MCF 10A (cell line): ENCODE data around the gene EGR4. TPM values are rescaled to one million over a fixed set of nuclear protein-coding genes. Genes with fewer than 3 reads are reported as not detected.

Experiments used
- BruUV-seq: library from RNA; stranded (reverse); fragments of 400-500 nt; replicated peaks from 2 replicates; lab custom pipeline; 2021; lab: Mats Ljungman, UMichigan
- CTCF ChIA-PET: fragments of 300-600 bp; sonication (Branson Sonifier 250); formaldehyde crosslinking; extraction: SDS; loops from one replicate; lab custom pipeline; 2021; ENCODE audit warnings: antibody characterized with exemption, inconsistent platforms; lab: Yijun Ruan, JAX
- POLR2A ChIA-PET: fragments of 300-600, 350-650 bp; sonication (Branson Sonifier 250); formaldehyde crosslinking; extraction: SDS; loops from one replicate; lab custom pipeline; 2020; ENCODE audit warnings: antibody characterized with exemption, inconsistent platforms; lab: Yijun Ruan, JAX
- DNase-seq: peaks from one replicate; pipeline ENCODE4 v3.0.0-alpha.2; 2018; ENCODE audit not compliant: unreplicated experiment
- H3K27ac Mint-ChIP-seq: one replicate; pipeline ENCODE4 v1.8.0; 2022; ENCODE audit warnings: mild to moderate bottlenecking, low read depth, mixed read lengths; ENCODE audit not compliant: unreplicated experiment
- H3K27me3 Mint-ChIP-seq: one replicate; pipeline ENCODE4 v1.8.0; 2022; ENCODE audit warnings: mixed read lengths; ENCODE audit not compliant: insufficient read depth, unreplicated experiment
- H3K36me3 Mint-ChIP-seq: one replicate; pipeline ENCODE4 v1.8.0; 2022; ENCODE audit warnings: mild to moderate bottlenecking, moderate library complexity, mixed read lengths; ENCODE audit not compliant: insufficient read depth, unreplicated experiment
- H3K4me1 Mint-ChIP-seq: one replicate; pipeline ENCODE4 v1.8.0; 2022; ENCODE audit warnings: mixed read lengths; ENCODE audit not compliant: insufficient read depth, unreplicated experiment
- H3K4me3 Mint-ChIP-seq: one replicate; pipeline ENCODE4 v1.8.0; 2022; ENCODE audit warnings: mild to moderate bottlenecking, moderate library complexity, mixed read lengths; ENCODE audit not compliant: unreplicated experiment
- H3K9me3 Mint-ChIP-seq: one replicate; pipeline ENCODE4 v1.8.0; 2022; ENCODE audit warnings: mixed read lengths; ENCODE audit not compliant: unreplicated experiment
- intact Hi-C: fragments of 100-400 bp; cut with micrococcal nuclease; formaldehyde crosslinking; loops from 2 replicates; pipeline ENCODE4 v1.14.1; 2022
- total RNA-seq: library from RNA; stranded (reverse); gene quantifications from 2 replicates; pipeline ENCODE4 v1.2.3, GENCODE V29; 2022
- TF ChIP-seq, protein P1 (sequence below): fragments of 200-600 bp; IDR thresholded peaks from one replicate; pipeline ENCODE4 v1.8.0; 2022; ENCODE audit warnings: antibody characterized with exemption, mild to moderate bottlenecking; ENCODE audit not compliant: unreplicated experiment

Gene EGR4
- total RNA-seq, 1 experiment from 2014 or later, result 0.37 TPM

DNA sequence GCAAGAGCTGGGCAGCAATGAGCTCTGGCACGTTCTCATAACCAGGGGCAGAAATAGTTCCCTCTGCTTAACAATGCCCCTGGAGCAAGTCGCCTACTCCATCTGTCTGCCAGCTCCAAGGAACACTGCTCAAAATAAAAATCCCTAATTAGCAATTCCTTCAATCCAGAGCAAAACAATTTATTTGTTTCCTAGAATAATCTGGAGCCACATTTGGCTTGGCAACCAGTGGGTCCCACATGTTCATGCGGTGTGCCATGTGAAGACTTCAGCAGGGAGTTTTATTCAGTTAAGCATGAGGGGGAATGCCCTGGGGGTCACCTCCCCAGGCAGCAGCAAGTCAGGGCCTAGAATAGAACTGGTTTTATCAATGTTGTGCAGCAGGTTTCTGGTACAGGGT lies 7.6 kb upstream of the EGR4 start:
- no TSS peak for BruUV-seq
- intact Hi-C loops, result no loop called here
- Mint-ChIP-seq H3K9me3 (no peaks in the 10 kb centered on the region), H3K27ac (no peak overlapping the region), H3K4me1 (peaks cover 19% of the 10 kb centered on the region), H3K4me3 (no peak overlapping the region), H3K27me3 (peaks cover 35% of the 10 kb centered on the region), H3K36me3 (no peaks in the 10 kb centered on the region)
- TF ChIP-seq, protein P1, sequence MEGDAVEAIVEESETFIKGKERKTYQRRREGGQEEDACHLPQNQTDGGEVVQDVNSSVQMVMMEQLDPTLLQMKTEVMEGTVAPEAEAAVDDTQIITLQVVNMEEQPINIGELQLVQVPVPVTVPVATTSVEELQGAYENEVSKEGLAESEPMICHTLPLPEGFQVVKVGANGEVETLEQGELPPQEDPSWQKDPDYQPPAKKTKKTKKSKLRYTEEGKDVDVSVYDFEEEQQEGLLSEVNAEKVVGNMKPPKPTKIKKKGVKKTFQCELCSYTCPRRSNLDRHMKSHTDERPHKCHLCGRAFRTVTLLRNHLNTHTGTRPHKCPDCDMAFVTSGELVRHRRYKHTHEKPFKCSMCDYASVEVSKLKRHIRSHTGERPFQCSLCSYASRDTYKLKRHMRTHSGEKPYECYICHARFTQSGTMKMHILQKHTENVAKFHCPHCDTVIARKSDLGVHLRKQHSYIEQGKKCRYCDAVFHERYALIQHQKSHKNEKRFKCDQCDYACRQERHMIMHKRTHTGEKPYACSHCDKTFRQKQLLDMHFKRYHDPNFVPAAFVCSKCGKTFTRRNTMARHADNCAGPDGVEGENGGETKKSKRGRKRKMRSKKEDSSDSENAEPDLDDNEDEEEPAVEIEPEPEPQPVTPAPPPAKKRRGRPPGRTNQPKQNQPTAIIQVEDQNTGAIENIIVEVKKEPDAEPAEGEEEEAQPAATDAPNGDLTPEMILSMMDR, result no peak
- no peak for DNase-seq
- CTCF ChIA-PET, result interaction anchor here (1.8 kb wide), 1 partner anchor 11 kb away, joined by 10 read pairs; no protein-coding TSS in a partner anchor
- POLR2A ChIA-PET, result interaction anchor here (1.0 kb wide), 1 partner anchor 9 kb away, joined by 4 read pairs; no protein-coding TSS in a partner anchor

DNA sequence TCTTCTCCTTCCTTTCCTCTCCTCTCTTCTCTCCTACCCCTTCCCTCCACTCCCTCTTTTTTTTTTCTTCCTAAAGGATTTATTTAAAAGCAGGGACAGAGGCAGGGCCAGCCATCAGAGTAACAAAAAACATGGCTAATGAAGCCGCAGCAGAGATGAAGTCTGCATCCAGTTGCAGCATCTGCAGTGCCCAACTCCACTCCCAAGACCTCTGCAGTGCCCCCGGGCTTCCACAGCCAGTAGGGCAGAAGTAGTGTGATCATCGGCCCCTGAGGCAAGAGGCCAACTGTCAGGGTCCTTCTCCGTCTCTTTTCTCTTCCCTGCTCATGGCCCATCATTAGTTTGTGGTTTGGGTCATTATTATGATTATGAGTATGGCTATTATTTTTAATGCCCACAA lies 4.2 kb upstream of the EGR4 start:
- DNase-seq, result no peak
- CTCF ChIA-PET, result no interaction called here
- no peaks in the 10 kb centered on the region for H3K9me3 Mint-ChIP-seq
- intact Hi-C loops, result loop anchor here (10.0 kb wide), 1 partner anchor 87 kb away; the partner anchor contains the start of gene ALMS1
- no peak overlapping the region for H3K27ac Mint-ChIP-seq
- H3K4me3 Mint-ChIP-seq, result no peak overlapping the region
- H3K36me3 Mint-ChIP-seq, result no peaks in the 10 kb centered on the region
- peaks cover 14% of the 10 kb centered on the region for H3K27me3 Mint-ChIP-seq
- peaks cover 27% of the 10 kb centered on the region for H3K4me1 Mint-ChIP-seq
- BruUV-seq, result no TSS peak
- TF ChIP-seq, protein P1, result no peak
- POLR2A ChIA-PET, result interaction anchor here (0.7 kb wide), 1 partner anchor 480 kb away, joined by 3 read pairs; no protein-coding TSS in a partner anchor

DNA sequence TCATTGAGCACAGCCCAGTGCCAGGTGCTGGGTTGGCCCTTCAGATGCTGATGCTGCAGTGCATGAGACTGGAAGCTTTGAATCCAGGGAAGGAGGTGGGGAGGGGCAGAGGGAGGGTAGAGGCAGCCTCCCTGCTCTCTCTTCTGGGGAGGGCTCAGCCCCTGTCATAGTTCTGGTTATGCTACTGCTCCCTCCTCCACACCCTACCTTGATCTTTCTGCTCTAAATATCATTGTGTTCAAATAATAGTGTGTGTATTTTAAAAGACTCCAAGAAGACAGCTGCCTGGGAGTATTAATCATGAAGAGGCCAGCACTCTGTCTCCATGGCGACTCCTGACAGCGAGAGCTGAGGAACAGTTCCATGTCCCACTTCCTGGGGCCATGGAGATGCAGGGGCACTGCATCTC lies 3.8 kb upstream of the EGR4 start:
- CTCF ChIA-PET, result interaction anchor here (1.4 kb wide), 1 partner anchor 63 kb away, joined by 5 read pairs; no protein-coding TSS in a partner anchor
- no peak for DNase-seq
- no TSS peak for BruUV-seq
- H3K4me3 Mint-ChIP-seq, result no peak overlapping the region
- H3K27ac Mint-ChIP-seq, result no peak overlapping the region
- H3K9me3 Mint-ChIP-seq, result no peaks in the 10 kb centered on the region
- H3K36me3 Mint-ChIP-seq, result no peaks in the 10 kb centered on the region
- intact Hi-C loops, result loop anchor here (10.0 kb wide), 1 partner anchor 88 kb away; the partner anchor contains the start of gene ALMS1
- TF ChIP-seq, protein P1, result no peak
- POLR2A ChIA-PET, result interaction anchor here (0.7 kb wide), 2 partner anchors 170 to 480 kb away, joined by 3 read pairs; no protein-coding TSS in a partner anchor
- peaks cover 10% of the 10 kb centered on the region for H3K27me3 Mint-ChIP-seq
- H3K4me1 Mint-ChIP-seq, result peaks cover 27% of the 10 kb centered on the region

DNA sequence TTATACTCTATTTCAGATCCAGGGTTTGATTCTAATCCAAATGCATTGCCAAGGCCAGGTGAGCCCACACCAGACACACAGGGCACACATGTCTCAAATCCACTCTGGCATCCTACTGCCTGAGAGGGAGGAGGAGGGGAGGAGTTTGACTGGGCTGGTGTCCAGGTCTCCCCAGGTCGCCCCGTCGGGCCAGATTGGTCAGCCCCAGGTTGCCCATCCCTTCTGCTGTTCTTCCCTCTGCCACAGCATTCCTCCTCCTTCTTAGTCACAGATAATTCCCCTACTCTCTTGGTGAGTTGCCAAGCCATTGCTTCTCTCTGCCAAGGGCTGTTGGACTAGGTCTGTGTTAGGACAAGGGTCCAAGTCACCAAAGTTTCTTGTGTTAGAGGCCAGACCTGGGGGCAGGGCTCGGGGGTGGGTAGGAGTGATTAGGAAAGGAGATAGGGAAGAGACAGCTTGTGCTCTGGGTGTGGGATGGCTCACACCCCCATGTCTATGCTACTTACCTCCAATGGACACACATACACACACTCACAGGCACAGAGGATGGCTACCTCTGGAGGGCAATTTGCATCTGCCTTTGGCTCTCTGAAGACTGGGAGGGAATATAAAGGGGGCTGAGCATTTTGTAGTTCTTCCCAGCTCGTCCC lies 2.5 kb upstream of the EGR4 start:
- BruUV-seq, result no TSS peak
- peaks cover 22% of the 10 kb centered on the region for H3K4me1 Mint-ChIP-seq
- intact Hi-C loops, result loop anchor here (10.0 kb wide), 1 partner anchor 89 kb away; the partner anchor contains the start of gene ALMS1
- no peaks in the 10 kb centered on the region for H3K9me3 Mint-ChIP-seq
- DNase-seq, result peak; percentile 93
- POLR2A ChIA-PET, result no interaction called here
- peaks cover 7% of the 10 kb centered on the region for H3K27me3 Mint-ChIP-seq
- H3K36me3 Mint-ChIP-seq, result no peaks in the 10 kb centered on the region
- no peak overlapping the region for H3K27ac Mint-ChIP-seq
- CTCF ChIA-PET, result interaction anchor here (1.4 kb wide), 1 partner anchor 64 kb away, joined by 5 read pairs; no protein-coding TSS in a partner anchor
- no peak overlapping the region for H3K4me3 Mint-ChIP-seq
- TF ChIP-seq, protein P1, result no peak
